ENCODE results near the gene OTUB1. TPM values are rescaled to one million over a fixed set of nuclear protein-coding genes. Genes with fewer than 3 reads are reported as not detected.

Gene OTUB1
- total and polyA plus RNA-seq, 2 of the 13 experiments (the other 11 are each of a cell fraction or from before 2014, with no cell fraction given): 58.8 to 130 TPM

- no peak for TF ChIP-seq ZNF7 (CRISPR knock-in tag; IDR thresholded peaks at IDR 0.05)
- TF ChIP-seq GABPA (IDR thresholded peaks at IDR 0.05; ENCODE audit: low read depth, low read length): no peak
- TF ChIP-seq GABPA (CRISPR knock-in tag; IDR thresholded peaks at IDR 0.05; ENCODE audit: low read depth): no peak; the same call in 1 of the 2 replicates
- no peak for TF ChIP-seq WIZ (CRISPR knock-in tag; IDR thresholded peaks at IDR 0.05)
- TF ChIP-seq, protein P1, sequence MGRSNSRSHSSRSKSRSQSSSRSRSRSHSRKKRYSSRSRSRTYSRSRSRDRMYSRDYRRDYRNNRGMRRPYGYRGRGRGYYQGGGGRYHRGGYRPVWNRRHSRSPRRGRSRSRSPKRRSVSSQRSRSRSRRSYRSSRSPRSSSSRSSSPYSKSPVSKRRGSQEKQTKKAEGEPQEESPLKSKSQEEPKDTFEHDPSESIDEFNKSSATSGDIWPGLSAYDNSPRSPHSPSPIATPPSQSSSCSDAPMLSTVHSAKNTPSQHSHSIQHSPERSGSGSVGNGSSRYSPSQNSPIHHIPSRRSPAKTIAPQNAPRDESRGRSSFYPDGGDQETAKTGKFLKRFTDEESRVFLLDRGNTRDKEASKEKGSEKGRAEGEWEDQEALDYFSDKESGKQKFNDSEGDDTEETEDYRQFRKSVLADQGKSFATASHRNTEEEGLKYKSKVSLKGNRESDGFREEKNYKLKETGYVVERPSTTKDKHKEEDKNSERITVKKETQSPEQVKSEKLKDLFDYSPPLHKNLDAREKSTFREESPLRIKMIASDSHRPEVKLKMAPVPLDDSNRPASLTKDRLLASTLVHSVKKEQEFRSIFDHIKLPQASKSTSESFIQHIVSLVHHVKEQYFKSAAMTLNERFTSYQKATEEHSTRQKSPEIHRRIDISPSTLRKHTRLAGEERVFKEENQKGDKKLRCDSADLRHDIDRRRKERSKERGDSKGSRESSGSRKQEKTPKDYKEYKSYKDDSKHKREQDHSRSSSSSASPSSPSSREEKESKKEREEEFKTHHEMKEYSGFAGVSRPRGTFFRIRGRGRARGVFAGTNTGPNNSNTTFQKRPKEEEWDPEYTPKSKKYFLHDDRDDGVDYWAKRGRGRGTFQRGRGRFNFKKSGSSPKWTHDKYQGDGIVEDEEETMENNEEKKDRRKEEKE (IDR thresholded peaks at IDR 0.05): no peak
- TF ChIP-seq ZNF678 (CRISPR knock-in tag; IDR thresholded peaks at IDR 0.05): no peak
- no peak for TF ChIP-seq RBAK (CRISPR knock-in tag; IDR thresholded peaks at IDR 0.05)
- TF ChIP-seq ELK4 (CRISPR knock-in tag; IDR thresholded peaks at IDR 0.05; ENCODE audit: borderline replicate concordance): no peak
- no peak for TF ChIP-seq ZNF703 (CRISPR knock-in tag; IDR thresholded peaks at IDR 0.05; ENCODE audit: borderline replicate concordance)
- no peak for TF ChIP-seq HMGA1 (CRISPR knock-in tag; conservative IDR thresholded peaks at IDR 0.05)
- TF ChIP-seq ZNF20 (CRISPR knock-in tag; IDR thresholded peaks at IDR 0.05): no peak
- no peak for TF ChIP-seq ZZZ3 (CRISPR knock-in tag; IDR thresholded peaks at IDR 0.05; ENCODE audit: borderline replicate concordance)
- TF ChIP-seq TAF15 (IDR thresholded peaks at IDR 0.05; ENCODE audit: low read depth, low read length, poor library complexity, severe bottlenecking): no peak
- TF ChIP-seq HIVEP1 (CRISPR knock-in tag; IDR thresholded peaks at IDR 0.05): no peak
- no peak for TF ChIP-seq KLF11 (CRISPR knock-in tag; IDR thresholded peaks at IDR 0.05)
- TF ChIP-seq ZNF543 (CRISPR knock-in tag; IDR thresholded peaks at IDR 0.05): no peak; the same call in 1 of the 2 replicates
- TF ChIP-seq BORCS8-MEF2B (CRISPR knock-in tag; IDR thresholded peaks at IDR 0.05): no peak
- TF ChIP-seq SIN3B (IDR thresholded peaks at IDR 0.05; ENCODE audit: low read length): peak; percentile 41; the same call in 1 of the 2 replicates
- TF ChIP-seq PHF5A (CRISPR knock-in tag; IDR thresholded peaks at IDR 0.05; ENCODE audit: low read depth, unreplicated experiment): no peak
- 0 out of 2 replicates have a peak, but pooled peaks have one; percentile 15 for TF ChIP-seq FOSL2 (CRISPR knock-in tag; IDR thresholded peaks at IDR 0.05)
- no peak for TF ChIP-seq ZFAT (CRISPR knock-in tag; conservative IDR thresholded peaks at IDR 0.05)
- no peak for TF ChIP-seq KDM5B (CRISPR knock-in tag; IDR thresholded peaks at IDR 0.05; ENCODE audit: borderline replicate concordance)
- TF ChIP-seq HNF4A (CRISPR knock-in tag; IDR thresholded peaks at IDR 0.05): no peak
- TF ChIP-seq KDM1A (CRISPR knock-in tag; IDR thresholded peaks at IDR 0.05): no peak
- TF ChIP-seq ZNF337 (CRISPR knock-in tag; IDR thresholded peaks at IDR 0.05; ENCODE audit: borderline replicate concordance, low read depth): no peak
- TF ChIP-seq CCAR2 (optimal IDR thresholded peaks at IDR 0.05; ENCODE audit: low read depth, low read length): no peak
- TF ChIP-seq ZFP41 (CRISPR knock-in tag; IDR thresholded peaks at IDR 0.05; ENCODE audit: borderline replicate concordance): no peak
- no peak for TF ChIP-seq ELF4 (CRISPR knock-in tag; IDR thresholded peaks at IDR 0.05; ENCODE audit: borderline replicate concordance)
- no peak for TF ChIP-seq MBNL3 (CRISPR knock-in tag; conservative IDR thresholded peaks at IDR 0.05)
- no peak for TF ChIP-seq ZNF557 (CRISPR knock-in tag; IDR thresholded peaks at IDR 0.05)
Observed at GRCh38 chr11:63938479-63939396, 47.5 kb upstream of the OTUB1 start, which contains the start of gene NAA40 (continued).
